Suppressor macrophage treated with lipopolysaccharide for 4 hours (primary cell): ENCODE results near the gene CYB5R4.
A peak's percentile ranks its signal among the peaks of the same experiment; 100 is the strongest.
"Not testable (repeated sequence)": the region's sequence is repeated elsewhere in the genome, so short reads cannot be mapped to it uniquely, and the experiment has no call there.

Source experiments
- DNase-seq: peaks from one replicate; pipeline ENCODE4 v3.0.0-alpha.2; 2020

Gene CYB5R4

DNA sequence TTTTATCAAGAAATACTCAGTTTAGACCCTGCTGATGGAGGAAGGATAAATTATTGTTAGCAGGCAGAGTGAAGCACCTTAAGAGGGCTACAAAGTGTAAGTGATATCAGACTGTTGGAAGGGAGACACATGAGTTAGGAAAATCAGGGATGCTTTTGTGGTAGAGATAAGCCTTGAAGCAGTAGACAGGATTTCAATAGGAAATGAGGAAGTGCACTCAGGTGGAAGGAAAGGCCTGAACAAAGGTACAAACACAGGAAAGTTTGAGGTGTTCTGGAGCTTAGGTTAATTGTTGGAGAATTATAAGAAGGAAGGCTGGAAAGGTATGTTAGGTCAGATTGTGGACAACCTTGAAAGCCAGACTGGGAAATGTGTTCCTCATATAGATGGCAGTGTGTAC, 7.6 kb downstream of the CYB5R4 start:
- DNase-seq = no peak

DNA sequence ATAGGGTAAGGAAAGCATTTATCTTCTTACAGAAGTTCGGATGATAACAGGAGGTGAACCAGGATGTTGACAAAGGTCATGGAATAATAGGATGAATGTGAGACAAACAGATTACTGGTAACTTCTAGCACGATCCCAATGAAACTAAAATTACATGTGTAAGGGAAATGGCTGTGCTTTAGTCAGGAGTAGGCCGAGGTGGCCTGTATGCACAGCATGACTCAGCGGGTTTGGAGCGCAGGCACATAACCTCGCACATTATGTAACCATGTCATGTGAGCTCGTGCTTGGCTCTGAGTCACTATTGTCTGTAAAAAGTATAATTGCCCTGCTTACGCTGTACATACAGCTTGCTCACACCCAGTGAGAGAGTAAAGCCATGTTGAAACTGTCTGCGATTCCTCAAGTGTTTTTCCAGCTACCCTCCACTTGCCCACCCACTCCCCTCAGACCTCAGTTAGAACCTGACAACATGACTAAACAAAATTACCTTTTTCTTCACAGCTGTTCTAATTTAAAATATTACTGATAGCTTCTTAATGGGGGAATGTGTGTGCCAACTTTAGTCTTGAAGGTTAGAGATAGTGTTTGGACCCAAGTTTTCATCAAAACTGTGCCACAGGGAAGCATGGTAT, 8.2 kb downstream of the CYB5R4 start:
- DNase-seq = peak; percentile 96

DNA sequence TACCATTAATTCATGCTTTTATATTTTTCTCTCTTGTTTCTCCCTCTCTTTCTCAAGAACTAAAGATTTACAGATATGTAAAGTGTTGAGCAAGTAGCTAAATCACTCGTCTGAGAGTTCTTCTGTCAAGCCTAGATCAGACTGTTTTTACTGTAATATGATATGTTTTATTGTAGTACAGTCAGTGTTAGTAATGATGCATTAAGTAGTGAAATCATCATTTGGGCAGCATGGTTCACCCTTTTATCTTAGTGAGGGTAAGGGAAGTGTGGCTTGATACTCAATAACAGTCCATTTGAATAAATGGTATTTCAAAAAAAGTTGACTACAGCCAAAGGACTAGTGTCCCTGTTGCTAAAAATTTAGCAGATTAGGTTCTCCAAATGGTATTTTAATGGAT, 9.2 kb downstream of the CYB5R4 start:
- DNase-seq = peak; percentile 49

DNA sequence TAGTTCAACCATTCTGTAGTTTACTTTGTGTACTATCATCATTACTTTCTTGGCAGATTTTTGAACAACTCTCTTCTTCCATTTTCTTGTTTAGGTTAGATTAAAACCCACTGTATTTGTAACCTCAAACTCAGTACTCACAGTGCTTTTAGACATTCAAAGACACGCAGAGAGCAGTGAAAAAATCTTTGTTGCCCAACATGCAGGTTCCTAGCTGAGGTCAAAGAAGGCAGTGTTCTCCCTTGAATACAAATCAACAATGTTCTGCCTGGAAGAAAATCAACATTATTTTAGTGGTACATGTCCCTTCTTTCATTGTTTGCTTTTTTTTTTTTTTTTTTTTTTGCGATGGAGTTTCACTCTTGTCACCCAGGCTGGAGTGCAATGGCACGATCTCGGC, 11.2 kb downstream of the CYB5R4 start:
- no peak for DNase-seq

DNA sequence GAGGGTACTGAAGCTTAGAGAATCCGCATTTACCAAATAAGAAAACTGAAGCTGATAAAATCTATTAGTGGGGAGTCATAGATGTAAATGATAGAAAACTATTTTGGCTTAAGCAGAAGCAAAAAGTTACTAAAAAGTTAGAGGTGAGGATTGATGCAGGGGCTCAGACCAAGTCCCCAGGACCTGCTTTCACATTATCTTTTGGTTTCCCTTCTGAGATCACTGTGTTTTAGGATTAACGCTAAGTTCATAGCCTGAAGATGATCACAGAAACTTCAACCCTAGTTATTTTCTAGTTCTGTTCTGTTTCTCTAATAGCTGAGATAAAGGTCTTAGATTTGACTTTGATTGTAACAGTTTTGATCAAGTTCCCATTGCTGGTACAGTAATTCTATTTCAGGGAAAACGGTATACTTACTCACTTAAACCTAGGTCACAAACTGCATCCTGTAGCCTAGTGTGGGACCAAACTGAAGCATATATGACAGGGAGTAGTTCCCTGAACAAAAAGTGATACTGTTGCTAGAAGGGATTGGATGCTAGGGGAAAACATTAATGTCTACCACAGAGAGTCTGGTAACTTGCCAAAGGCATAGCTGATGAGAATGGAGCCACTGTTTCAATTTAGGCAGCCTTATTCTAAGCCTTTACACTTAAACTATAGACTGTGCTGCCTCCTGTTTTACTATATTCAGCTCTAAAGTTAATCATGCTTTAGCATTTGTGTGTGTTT, 13.1 kb downstream of the CYB5R4 start:
- peak; percentile 3 for DNase-seq

DNA sequence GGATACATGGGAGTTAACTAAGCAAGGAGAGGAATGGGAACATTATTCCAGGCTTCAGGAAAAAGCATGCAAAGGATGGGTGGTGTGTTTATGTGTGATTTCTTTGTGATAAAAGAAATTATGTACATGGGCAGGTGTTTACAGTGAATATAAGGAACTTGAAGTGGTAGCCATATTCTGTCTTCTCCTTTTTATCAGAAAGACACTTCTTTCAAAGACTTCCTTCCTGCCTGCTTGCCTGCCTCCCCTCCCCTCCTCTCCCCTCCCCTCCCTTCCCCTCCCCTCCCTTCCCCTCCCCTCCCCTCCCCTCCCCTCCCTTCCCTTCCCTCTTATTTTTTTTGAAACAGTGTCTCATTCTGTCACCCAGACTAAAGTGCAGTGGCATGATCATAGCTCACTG, 14.4 kb downstream of the CYB5R4 start:
- DNase-seq = no peak

DNA sequence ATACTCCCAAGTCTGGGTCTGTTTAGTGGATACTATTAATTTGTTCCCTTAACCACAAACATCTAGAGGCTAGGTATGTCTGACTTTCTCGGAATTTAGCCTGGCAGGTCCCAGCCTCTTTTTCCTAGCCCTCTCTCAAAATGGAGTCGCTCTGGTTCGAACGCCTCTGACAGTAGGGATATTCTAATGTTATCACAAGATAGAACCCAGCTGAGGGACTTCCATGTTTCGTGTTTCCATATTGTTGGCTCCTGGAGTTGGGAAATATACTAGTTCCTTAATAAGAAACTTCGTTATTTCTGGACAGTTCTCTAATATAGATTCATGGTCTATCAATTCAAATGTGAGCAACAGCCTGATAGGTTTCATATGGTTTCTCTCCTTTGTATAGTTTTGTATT, 16.4 kb downstream of the CYB5R4 start:
- DNase-seq = peak; percentile 9

DNA sequence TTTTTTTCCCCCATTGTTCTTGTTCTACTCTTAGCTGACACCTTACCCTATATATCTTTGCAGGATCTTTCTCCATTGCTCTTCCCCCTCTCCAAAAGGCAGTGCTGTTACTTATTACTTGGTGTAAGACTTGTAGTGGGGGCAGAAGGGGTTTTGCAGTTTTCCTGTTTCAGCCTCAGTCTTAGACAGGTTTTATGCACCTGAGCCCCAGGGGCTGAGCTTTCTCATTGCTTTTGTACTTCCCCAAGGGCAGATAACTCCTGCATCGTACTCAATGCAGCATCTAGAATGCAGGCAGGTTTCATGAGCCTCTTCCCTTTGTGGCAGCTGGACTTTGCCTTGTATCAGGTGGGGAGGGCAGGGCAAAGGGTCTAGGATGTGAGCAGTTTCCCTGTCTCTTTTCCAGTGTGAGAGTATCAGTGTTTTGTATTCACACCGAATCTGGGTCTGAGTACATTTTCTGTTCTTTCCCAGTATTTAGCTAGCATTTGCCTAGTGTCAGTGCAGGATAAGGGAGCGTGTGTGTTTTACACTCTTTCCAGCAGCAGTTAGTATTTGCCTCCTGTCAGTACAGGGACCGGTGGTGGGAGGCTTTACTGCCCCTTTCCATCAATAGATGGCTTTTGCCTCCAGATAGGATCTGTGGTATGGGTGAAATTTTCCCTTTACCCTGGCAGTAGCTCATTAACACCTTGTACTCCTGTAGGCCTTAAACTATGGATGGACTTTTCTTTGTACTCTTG, 19.6 kb downstream of the CYB5R4 start:
- no peak for DNase-seq

DNA sequence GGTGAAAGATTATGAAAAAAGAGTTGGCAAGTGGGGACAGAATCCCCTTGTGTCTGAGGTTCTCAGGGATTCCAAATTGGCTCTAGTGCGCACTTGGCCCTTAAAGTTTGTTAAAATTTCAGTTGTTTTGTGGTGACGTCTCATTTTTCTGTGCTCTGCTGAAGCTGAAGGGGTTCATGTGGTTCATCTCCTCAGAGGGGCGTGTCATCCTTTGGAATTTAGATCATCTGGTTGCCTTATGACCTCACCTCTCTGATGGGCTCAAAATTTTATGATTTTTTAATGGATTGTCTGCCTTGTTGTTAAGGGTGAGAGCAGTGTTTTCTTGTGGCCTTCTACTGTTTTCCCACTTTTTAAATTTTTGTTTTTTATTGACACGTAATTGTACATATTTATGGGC, 20.3 kb downstream of the CYB5R4 start:
- no peak for DNase-seq

DNA sequence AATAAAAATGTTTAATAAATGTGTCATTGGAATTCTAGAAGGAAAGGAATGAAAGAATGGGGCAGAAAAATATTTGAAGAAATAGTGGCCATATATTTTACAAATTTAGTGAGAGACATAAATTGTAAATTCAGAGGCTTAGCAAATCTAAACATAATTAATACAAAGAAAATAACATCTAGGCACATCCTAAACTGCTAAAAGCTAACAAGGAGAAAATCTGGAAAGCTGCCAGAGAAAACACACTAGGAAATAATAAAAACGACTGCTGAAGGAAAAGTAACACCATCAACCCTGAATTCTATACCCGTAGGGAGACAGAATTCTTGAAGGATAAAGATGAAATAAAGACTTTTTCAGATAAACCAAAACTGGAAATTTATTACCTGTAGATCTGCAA, 23.8 kb downstream of the CYB5R4 start:
- no peak for DNase-seq

DNA sequence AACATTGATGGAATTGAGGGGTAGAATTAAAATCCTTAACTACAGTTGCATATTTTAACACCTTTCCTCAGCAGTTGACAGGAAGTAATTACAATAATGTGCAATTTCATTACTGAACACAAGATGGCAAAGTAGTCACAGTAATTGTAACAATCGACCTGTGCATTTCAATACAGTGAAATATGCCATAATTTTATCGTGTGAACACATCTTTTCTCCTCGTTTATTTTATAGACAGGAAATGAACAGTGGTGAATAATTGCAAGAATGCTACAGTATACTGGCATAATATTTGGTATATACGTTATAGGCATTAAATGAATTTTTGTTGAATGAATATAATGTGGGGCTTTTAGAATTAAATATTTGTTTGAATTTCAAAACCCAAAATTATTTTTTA, 25.0 kb downstream of the CYB5R4 start:
- peak; percentile 52 for DNase-seq

DNA sequence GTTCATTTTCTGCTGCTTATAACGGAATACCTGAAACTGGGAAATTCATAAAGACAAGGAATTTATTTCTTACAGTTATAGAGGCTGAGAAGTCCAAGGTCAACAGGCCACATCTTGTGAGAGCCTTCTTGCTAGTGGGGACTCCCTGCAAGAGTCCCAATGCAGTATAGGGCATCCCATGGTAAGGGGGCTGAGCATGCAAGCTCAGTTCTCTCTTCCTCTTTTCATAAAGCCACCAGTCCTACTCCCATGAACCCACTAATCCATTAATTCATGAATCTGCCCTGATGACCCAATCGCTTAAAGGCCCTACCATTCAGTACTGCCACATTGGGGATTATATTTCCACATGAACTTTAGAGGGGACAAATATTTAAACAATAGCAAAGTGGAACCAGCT, 26.5 kb downstream of the CYB5R4 start:
- DNase-seq = peak; percentile 18

DNA sequence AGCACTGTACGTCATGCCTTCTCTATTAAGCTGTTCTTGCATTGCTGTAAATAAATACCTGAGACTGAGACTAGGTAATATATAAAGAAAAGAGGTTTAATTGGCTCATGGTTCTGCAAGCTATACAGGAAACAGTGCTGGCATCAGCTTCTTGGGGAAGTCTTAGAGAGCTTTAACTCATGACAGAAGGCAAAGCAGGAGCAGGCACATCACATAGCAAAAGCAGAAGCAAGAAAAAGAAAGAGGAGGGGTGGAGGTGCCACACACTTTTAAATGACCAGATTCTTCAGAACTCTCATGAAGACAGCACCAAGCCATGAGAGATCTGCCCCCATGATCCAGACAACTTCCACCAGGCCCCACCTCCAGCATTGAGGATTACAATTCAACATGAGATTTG, 30.1 kb downstream of the CYB5R4 start:
- DNase-seq = peak; percentile 21

DNA sequence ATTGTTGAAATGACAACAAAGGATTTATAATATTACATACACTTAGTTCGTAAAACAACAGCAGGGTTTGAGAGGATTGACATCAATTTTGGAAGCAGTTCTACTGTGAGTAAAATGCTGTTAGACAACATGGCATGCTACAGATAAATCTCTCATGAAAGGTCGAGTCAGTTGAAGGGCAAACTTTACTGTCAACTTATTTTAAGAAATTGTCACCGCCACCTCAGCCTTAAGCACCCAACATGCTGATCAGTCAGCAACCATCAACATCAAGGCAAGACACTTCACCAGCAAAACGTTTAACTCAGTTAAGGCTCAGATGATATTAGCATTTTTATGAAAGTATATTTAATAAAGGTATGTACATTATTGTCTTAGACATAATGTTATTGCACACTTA, 31.0 kb downstream of the CYB5R4 start:
- DNase-seq = no peak

DNA sequence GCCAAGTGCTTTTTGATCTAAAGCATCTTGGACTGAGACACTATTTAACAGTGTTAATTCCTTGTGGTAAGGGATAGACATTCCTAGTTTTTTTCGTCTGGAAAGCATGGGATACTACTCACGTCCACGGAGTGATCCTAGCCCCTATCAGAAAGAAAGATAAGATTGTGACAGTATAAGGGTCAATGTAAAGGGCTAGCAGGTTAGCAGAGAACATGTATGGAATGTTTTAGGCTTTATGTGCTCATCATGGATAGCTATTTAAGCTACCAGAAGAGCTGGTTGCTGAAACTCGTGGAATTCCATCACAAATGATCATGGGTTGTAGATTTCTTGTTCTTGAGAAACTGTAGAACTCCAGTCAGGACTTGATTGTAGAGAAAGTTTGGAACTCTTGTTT, 32.1 kb downstream of the CYB5R4 start:
- DNase-seq = no peak

DNA sequence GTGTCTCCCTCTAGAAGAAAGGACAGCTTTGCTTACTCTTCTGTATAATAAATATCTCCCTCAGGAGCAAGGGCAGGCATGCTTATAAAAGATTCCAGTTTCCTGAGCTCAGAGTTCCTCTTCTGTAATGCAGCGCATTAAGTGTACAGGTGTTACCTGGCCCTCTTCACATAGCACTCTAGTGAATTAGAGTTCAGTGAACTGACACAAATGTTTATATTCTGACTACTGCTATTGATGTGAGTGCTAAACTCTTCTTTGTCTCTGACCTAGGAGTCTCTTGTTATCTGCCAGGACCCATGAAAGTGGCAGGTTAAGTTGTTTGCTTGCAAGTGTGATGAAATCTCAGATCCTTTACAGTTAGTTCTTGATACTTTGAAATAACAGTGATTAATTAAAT, 33.5 kb downstream of the CYB5R4 start:
- DNase-seq = no peak

DNA sequence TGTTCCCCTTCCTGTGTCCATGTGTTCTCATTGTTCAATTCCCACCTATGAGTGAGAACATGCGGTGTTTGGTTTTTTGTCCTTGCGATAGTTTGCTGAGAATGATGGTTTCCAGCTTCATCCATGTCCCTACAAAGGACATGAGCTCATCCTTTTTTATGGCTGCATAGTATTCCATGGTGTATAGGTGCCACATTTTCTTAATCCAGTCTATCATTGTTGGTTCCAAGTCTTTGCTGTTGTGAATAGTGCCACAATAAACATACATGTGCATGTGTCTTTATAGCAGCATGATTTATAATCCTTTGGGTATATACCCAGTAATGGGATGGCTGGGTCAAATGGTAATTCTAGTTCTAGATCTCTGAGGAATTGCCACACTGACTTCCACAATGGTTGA, 37.6 kb downstream of the CYB5R4 start:
- DNase-seq = not testable (repeated sequence)

DNA sequence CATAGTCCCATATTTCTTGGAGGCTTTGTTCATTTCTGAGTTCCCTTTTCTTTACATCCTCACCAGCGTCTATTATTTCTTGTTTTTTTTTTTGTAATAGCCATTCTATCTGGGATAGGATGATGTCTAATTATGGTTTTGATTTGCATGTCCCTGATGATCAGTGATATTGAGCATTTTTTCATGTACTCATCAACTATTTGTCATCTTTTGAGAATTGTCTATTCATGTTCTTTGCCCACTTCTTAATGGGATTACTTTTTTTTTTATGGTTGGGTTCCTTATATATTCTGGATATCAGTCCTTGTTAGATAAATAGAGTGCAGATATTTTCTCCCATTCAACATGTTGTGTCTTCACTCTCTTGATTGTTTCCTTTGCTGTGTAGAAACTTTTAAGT, 42.1 kb downstream of the CYB5R4 start:
- no peak for DNase-seq

DNA sequence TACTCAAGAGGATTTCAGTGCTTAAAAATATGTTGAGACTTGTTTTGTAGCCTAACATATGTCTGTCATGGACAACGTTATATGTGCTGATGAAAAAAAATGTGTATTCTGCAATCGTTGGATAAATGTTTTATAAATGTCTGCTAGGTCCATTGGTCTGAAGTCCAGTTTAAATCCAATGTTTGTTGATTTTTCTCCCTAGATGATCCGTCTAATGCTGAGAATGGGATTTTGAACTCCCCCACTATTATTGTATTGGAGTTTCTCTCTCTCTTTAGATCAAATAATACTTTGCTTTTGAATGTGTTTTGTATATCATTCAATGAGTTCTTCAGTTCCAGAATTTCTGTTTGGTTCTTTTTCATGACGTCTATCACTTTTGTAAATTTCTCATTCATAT, 44.9 kb downstream of the CYB5R4 start:
- DNase-seq = no peak

DNA sequence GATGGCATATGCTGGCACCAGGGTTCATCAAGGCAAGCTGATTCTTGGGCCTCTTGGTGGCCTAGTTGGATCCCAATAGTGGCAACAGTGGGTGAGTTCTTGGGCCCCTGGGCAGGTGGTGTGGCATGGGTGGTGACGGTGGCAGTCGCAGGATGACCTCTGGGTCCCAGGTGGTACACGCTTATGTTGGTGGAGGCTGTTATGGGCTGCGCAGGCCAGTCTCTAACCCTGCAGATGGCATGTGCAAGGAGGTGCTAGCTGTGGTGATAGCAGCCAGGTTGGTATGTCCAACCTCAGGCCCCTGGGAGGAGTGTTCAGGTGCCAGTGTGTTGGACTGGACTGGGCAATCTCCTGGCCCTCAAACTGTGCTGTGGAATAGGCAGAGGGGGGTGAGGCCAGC, 46.2 kb downstream of the CYB5R4 start:
- DNase-seq = no peak

DNA sequence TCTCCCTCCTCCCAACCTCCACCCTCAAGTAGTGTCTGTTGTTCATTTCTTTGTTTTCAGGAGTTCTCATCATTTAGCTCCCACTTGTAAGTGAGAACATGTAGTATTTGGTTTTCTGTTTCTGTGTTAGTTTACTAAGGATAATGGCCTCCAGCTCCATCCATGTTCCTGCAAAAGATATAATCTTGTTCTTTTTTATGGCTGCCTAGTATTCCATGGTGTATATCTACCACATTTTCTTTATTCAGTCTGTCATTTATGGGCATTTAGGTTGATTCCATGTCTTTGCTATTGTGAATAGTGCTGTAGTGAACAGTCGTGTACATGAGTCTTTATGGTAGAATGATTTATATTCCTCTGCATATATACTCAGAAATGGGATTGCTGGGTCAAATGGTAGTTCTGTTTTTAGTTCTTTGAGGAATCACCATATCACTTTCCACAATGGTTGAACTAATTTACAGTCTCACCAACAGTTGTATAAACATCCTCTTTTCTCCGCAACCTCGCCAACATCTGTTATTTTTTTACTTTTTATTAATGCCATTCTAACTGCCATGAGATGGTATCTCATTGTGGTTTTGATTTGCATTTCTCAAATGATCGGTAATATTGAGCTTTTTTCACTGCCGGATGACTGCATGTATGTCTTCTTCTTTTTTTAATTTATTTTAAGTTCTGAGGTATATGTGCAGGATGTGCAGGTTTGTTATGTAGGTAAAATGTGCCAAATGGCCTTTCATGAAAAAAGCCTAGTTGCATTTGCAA, 48.3 kb downstream of the CYB5R4 start:
- not testable (repeated sequence) for DNase-seq

DNA sequence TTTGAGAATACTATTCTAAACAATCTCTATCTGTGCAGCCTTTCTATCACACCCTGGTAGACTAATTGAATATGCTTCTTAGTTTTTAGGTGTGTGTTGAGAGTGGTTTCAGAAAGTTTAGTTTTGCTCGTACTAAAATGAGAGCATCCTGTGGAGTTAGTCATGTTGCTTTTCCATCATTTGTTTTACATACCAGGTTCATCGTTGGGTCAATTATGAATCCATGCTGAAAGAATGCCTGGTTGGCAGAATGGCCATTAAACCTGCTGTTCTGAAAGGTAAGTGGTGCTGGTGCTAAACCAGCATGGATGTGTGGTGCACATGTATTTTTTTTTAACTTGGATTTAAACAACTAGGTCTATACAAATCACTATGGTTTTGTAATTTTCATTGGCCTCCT, 49.3 kb downstream of the CYB5R4 start:
- DNase-seq = no peak

DNA sequence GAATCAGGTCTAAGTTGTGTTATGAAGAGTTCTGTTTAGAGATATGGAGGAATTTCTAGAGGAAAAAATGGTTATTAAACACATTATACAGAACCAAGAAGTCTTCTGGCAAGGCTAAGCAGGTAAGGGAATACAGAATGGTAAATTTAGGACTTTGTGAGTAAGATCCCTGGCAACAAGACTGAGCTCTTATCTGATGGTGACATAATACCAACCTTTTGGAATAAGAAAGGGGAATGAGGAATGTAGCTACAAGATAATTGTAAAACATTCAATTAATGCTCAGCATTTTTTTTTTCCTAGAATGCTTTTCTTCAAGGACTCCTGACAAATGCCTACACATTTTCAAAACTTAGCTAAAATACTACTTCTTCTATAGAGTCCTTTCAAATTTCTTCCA, 51.8 kb downstream of the CYB5R4 start:
- no peak for DNase-seq

DNA sequence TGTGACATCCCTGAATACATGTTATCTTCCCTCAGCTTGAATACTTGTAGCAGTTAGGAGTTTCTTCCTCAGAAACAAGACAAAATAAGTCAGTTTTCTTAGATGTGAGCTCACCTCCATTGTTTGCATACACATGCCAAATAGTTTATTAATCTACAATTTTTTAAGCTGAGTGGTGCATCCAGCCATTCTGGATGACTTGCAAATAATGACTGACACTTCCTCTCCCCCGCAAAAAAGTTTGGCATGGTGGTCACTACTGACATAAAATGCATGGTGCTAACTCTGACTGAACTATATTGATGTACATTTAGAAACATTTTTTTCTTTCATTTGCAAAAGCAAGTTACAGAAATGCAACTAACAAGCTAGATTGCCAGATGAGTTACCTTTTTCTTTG, 55.5 kb downstream of the CYB5R4 start:
- DNase-seq = no peak
